ENCODE measurements around the gene BHMT2. TPM values are rescaled to one million over a fixed set of nuclear protein-coding genes. Genes with fewer than 3 reads are reported as not detected.

The BHMT2 gene
- total RNA-seq, result 4.2 TPM

GRCh38 chr5:79069488-79070349, at the start of gene BHMT2, which contains the start of gene DMGDH:
TSS of gene BHMT2 (plus strand) at chr5:79069767. CDS start at chr5:79069783, 16 bp downstream.
TSS of gene DMGDH (minus strand) at chr5:79069674. CDS start at chr5:79069620, 54 bp downstream.
- no peak for DNase-seq (ENCODE audit: extremely low spot score in 2 of 2)
- no peaks in the 10 kb centered on the region for H3K27me3 ChIP-seq
- TF ChIP-seq POLR2AphosphoS5 (IDR thresholded peaks at IDR 0.05; ENCODE audit: insufficient read depth in 1 of 2, low read depth in 1 of 2) (peak in 1 of 2 donors; percentile 33), POLR2A (IDR thresholded peaks at IDR 0.05) (no peak), CTCF (IDR thresholded peaks at IDR 0.05) (no peak)
- no peaks in the 10 kb centered on the region for H3K36me3 ChIP-seq
- peaks cover 4% of the 10 kb centered on the region for H3K4me1 ChIP-seq
- H3K27ac ChIP-seq, result no peak within 1 kb of the TSS
- peak within 1 kb of the TSS; percentile 39 to 41 for H3K4me3 ChIP-seq
- peaks cover 4% of the 10 kb centered on the region for H3K9me3 ChIP-seq
- intact Hi-C loops (cut with DNase I), result no loop called here

- Histone ChIP-seq H3K4me1 (no peaks in the 10 kb centered on the region), H3K27me3 (no peaks in the 10 kb centered on the region), H3K27ac (no peak overlapping the region), H3K4me3 (peak overlapping the region in 1 of 2 donors; percentile 11), H3K36me3 (no peaks in the 10 kb centered on the region), H3K9me3 (no peaks in the 10 kb centered on the region)
- no peak for TF ChIP-seq POLR2A (IDR thresholded peaks at IDR 0.05)
- peak; percentile 37 to 56 (median 44) for TF ChIP-seq CTCF (IDR thresholded peaks at IDR 0.05)
- no peak for TF ChIP-seq POLR2AphosphoS5 (IDR thresholded peaks at IDR 0.05; ENCODE audit: insufficient read depth in 1 of 2, low read depth in 1 of 2)
- no peak for DNase-seq (ENCODE audit: extremely low spot score in 2 of 2)
- intact Hi-C loops (cut with DNase I), result loop anchor here (10.0 kb wide), 1 partner anchor 444 kb away; no protein-coding TSS in a partner anchor
These were observed 48.6 kb upstream of the BHMT2 start for GRCh38 chr5:79020861-79021561.

- TF ChIP-seq POLR2A (IDR thresholded peaks at IDR 0.05) (no peak), POLR2AphosphoS5 (IDR thresholded peaks at IDR 0.05; ENCODE audit: insufficient read depth in 1 of 2, low read depth in 1 of 2) (no peak), CTCF (IDR thresholded peaks at IDR 0.05) (no peak)
- Histone ChIP-seq H3K4me1 (no peaks in the 10 kb centered on the region), H3K36me3 (no peaks in the 10 kb centered on the region), H3K4me3 (no peak overlapping the region), H3K27ac (no peak overlapping the region), H3K27me3 (no peaks in the 10 kb centered on the region), H3K9me3 (no peaks in the 10 kb centered on the region)
- intact Hi-C loops (cut with DNase I), result loop anchor here (10.0 kb wide), 1 partner anchor 443 kb away; no protein-coding TSS in a partner anchor
- DNase-seq (ENCODE audit: extremely low spot score in 2 of 2), result no peak
These were observed 47.8 kb upstream of the BHMT2 start for GRCh38 chr5:79021753-79022152.

GRCh38 chr5:79022771-79023170, 46.8 kb upstream of the BHMT2 start:
- Histone ChIP-seq H3K27ac (no peak overlapping the region), H3K4me1 (no peaks in the 10 kb centered on the region), H3K27me3 (no peaks in the 10 kb centered on the region), H3K36me3 (no peaks in the 10 kb centered on the region), H3K4me3 (no peak overlapping the region), H3K9me3 (no peaks in the 10 kb centered on the region)
- TF ChIP-seq POLR2A (IDR thresholded peaks at IDR 0.05) (no peak), POLR2AphosphoS5 (IDR thresholded peaks at IDR 0.05; ENCODE audit: insufficient read depth in 1 of 2, low read depth in 1 of 2) (no peak), CTCF (IDR thresholded peaks at IDR 0.05) (no peak)
- no peak for DNase-seq (ENCODE audit: extremely low spot score in 2 of 2)
- intact Hi-C loops (cut with DNase I), result loop anchor here (10.0 kb wide), 1 partner anchor 442 kb away; no protein-coding TSS in a partner anchor

Data from vagina (tissue), 2 donors.